Measurements from ENCODE around the gene SMURF1. TPM values are rescaled to one million over a fixed set of nuclear protein-coding genes. Genes with fewer than 3 reads are reported as not detected.

SMURF1 gene
- total and polyA plus RNA-seq, 4 donors: 2.9 to 16.8 (median 5.9) TPM

DNA sequence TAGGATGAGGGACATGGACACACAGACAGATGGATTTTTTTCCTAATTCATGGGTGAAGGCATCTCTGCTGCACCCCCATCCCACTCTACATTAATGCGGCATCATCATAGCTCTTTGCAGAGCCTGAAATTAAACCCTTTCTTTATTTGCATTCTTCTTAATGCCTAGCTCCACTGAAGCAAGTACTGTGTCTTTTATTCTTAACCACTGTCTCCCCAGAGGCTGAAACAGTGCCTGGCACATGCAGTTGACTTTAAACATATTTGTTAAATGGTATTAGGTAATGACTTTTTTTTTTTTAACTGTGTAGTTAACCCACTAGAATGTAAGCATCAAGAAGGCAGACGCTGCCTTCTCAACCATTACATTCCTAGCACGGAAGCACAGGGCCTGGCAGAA is 73.5 kb downstream of the SMURF1 start:
- no peaks in the 10 kb centered on the region for H3K27me3 ChIP-seq (ENCODE audit: control insufficient read depth in 4 of 4, insufficient read depth in 4 of 4, low read length in 3 of 4)
- no peak overlapping the region for H3K27ac ChIP-seq (ENCODE audit: low read depth in 1 of 2, low read length in 2 of 2)
- H3K36me3 ChIP-seq (ENCODE audit: control insufficient read depth in 4 of 4, insufficient read depth in 3 of 4, low read depth in 1 of 4, low read length in 3 of 4): no peaks in the 10 kb centered on the region
- DNase-seq (ENCODE audit: low spot score): no peak
- no peak overlapping the region for H3K4me3 ChIP-seq (ENCODE audit: low read depth in 1 of 3, low read length in 3 of 3)
- peaks cover 0 to 17% (median 8%) of the 10 kb centered on the region in 4 donors for H3K4me1 ChIP-seq (ENCODE audit: control insufficient read depth in 4 of 4, insufficient read depth in 4 of 4, low read length in 3 of 4)
- no peak overlapping the region for H3K9ac ChIP-seq (ENCODE audit: low read depth in 1 of 2, low read length in 2 of 2)
- WGBS: 86% methylated on average over 3 of the region's 3 CpGs
- no peaks in the 10 kb centered on the region for H3K9me3 ChIP-seq (ENCODE audit: control insufficient read depth in 4 of 4, low read length in 3 of 4)
- TF ChIP-seq, protein P1, sequence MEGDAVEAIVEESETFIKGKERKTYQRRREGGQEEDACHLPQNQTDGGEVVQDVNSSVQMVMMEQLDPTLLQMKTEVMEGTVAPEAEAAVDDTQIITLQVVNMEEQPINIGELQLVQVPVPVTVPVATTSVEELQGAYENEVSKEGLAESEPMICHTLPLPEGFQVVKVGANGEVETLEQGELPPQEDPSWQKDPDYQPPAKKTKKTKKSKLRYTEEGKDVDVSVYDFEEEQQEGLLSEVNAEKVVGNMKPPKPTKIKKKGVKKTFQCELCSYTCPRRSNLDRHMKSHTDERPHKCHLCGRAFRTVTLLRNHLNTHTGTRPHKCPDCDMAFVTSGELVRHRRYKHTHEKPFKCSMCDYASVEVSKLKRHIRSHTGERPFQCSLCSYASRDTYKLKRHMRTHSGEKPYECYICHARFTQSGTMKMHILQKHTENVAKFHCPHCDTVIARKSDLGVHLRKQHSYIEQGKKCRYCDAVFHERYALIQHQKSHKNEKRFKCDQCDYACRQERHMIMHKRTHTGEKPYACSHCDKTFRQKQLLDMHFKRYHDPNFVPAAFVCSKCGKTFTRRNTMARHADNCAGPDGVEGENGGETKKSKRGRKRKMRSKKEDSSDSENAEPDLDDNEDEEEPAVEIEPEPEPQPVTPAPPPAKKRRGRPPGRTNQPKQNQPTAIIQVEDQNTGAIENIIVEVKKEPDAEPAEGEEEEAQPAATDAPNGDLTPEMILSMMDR (IDR thresholded peaks at IDR 0.05; ENCODE audit: low read depth, low read length, missing input control): no peak
- TF ChIP-seq HNF4A (conservative IDR thresholded peaks at IDR 0.05): no peak
- TF ChIP-seq FOXA2 (IDR thresholded peaks at IDR 0.05): no peak
- no peak for TF ChIP-seq NR2F2 (IDR thresholded peaks at IDR 0.05)
- TF ChIP-seq, protein P2, sequence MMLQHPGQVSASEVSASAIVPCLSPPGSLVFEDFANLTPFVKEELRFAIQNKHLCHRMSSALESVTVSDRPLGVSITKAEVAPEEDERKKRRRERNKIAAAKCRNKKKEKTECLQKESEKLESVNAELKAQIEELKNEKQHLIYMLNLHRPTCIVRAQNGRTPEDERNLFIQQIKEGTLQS (IDR thresholded peaks at IDR 0.05): no peak

DNA sequence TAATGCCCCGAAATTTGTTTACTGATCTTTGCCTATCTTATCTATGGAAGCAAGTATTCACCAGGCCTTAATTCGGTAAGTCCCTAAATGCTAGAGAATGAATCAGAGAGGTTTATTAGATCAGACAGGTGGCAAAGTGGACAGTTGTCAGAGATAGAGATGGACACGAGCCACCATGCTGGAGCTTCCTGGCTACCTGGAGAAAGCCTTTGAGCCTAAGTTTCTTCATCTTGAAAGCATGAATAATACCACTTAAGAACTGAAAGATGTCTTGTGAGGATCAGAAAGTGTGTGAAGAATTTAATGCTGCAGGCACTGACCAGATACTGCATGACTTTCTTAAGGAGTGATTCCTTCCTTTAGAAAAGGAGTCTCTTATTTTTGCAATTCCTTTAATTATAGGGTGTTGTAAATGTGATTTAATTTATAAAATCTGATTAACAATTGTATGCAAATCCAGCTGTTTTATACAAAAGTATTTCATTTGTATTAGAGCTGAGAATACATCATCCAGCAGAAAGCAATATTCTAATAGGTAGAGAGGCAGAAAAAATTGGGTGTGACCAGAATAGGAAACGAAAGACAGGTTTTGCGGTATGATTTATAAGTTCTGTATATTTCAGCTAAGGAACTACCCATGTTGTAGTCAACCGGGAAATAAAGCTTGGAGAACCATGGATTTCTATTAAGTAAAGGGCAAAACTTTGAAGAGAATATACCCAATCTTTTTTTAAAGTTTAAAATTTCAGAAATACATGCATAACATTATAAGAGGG is 82.7 kb downstream of the SMURF1 start:
- WGBS: 86% methylated on average over 6 of the region's 6 CpGs
- Histone ChIP-seq H3K27ac (ENCODE audit: low read depth in 1 of 2, low read length in 2 of 2) (no peak overlapping the region), H3K9ac (ENCODE audit: low read depth in 1 of 2, low read length in 2 of 2) (no peak overlapping the region), H3K9me3 (ENCODE audit: control insufficient read depth in 4 of 4, low read length in 3 of 4) (no peaks in the 10 kb centered on the region), H3K27me3 (ENCODE audit: control insufficient read depth in 4 of 4, insufficient read depth in 4 of 4, low read length in 3 of 4) (no peaks in the 10 kb centered on the region), H3K36me3 (ENCODE audit: control insufficient read depth in 4 of 4, insufficient read depth in 3 of 4, low read depth in 1 of 4, low read length in 3 of 4) (peaks cover 2 to 12% (median 6%) of the 10 kb centered on the region in 4 donors), H3K4me3 (ENCODE audit: low read depth in 1 of 3, low read length in 3 of 3) (no peak overlapping the region), H3K4me1 (ENCODE audit: control insufficient read depth in 4 of 4, insufficient read depth in 4 of 4, low read length in 3 of 4) (no peaks in the 10 kb centered on the region)
- no peak for DNase-seq (ENCODE audit: low spot score)
- no peak for TF ChIP-seq HNF4A (conservative IDR thresholded peaks at IDR 0.05)
- TF ChIP-seq GABPA (IDR thresholded peaks at IDR 0.05 in 1 of 2, conservative IDR thresholded peaks at IDR 0.05 in 1 of 2): no peak

DNA sequence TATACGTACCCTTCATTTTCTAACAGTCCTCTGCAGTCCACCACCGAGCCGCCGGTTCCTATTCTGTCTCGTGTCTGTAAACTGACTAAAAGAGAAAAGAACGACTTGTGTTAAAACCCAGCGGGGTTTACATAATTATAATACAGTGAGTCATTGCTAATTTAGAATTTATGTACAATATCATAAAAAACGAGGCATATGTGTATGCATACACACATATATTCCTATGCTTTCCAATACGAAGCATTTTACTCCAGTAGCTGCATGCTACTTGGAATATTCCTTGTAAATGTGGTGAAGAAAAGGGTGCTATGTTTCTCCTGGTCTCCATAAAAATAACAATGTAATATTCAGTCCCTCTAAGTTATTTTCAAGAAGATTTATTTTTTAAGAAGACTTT is 89.1 kb downstream of the SMURF1 start:
- H3K4me3 ChIP-seq (ENCODE audit: low read depth in 1 of 3, low read length in 3 of 3): no peak overlapping the region
- 96% methylated on average over 9 of the region's 9 CpGs for WGBS
- H3K27ac ChIP-seq (ENCODE audit: low read depth in 1 of 2, low read length in 2 of 2): no peak overlapping the region
- H3K9me3 ChIP-seq (ENCODE audit: control insufficient read depth in 4 of 4, low read length in 3 of 4): no peaks in the 10 kb centered on the region
- DNase-seq (ENCODE audit: low spot score): no peak
- peaks cover 12 to 52% (median 42%) of the 10 kb centered on the region in 4 donors for H3K36me3 ChIP-seq (ENCODE audit: control insufficient read depth in 4 of 4, insufficient read depth in 3 of 4, low read depth in 1 of 4, low read length in 3 of 4)
- no peaks in the 10 kb centered on the region for H3K27me3 ChIP-seq (ENCODE audit: control insufficient read depth in 4 of 4, insufficient read depth in 4 of 4, low read length in 3 of 4)
- H3K9ac ChIP-seq (ENCODE audit: low read depth in 1 of 2, low read length in 2 of 2): no peak overlapping the region
- no peaks in the 10 kb centered on the region for H3K4me1 ChIP-seq (ENCODE audit: control insufficient read depth in 4 of 4, insufficient read depth in 4 of 4, low read length in 3 of 4)
- TF ChIP-seq GABPA (IDR thresholded peaks at IDR 0.05 in 1 of 2, conservative IDR thresholded peaks at IDR 0.05 in 1 of 2): no peak
- TF ChIP-seq JUND (IDR thresholded peaks at IDR 0.05): no peak
- TF ChIP-seq, protein P3, sequence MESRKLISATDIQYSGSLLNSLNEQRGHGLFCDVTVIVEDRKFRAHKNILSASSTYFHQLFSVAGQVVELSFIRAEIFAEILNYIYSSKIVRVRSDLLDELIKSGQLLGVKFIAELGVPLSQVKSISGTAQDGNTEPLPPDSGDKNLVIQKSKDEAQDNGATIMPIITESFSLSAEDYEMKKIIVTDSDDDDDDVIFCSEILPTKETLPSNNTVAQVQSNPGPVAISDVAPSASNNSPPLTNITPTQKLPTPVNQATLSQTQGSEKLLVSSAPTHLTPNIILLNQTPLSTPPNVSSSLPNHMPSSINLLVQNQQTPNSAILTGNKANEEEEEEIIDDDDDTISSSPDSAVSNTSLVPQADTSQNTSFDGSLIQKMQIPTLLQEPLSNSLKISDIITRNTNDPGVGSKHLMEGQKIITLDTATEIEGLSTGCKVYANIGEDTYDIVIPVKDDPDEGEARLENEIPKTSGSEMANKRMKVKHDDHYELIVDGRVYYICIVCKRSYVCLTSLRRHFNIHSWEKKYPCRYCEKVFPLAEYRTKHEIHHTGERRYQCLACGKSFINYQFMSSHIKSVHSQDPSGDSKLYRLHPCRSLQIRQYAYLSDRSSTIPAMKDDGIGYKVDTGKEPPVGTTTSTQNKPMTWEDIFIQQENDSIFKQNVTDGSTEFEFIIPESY (IDR thresholded peaks at IDR 0.05): no peak
- TF ChIP-seq HNF4A (conservative IDR thresholded peaks at IDR 0.05): no peak
- TF ChIP-seq, protein P4, sequence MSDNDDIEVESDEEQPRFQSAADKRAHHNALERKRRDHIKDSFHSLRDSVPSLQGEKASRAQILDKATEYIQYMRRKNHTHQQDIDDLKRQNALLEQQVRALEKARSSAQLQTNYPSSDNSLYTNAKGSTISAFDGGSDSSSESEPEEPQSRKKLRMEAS (IDR thresholded peaks at IDR 0.05): no peak
- TF ChIP-seq RXRA (IDR thresholded peaks at IDR 0.05): no peak
- TF ChIP-seq, protein P5, sequence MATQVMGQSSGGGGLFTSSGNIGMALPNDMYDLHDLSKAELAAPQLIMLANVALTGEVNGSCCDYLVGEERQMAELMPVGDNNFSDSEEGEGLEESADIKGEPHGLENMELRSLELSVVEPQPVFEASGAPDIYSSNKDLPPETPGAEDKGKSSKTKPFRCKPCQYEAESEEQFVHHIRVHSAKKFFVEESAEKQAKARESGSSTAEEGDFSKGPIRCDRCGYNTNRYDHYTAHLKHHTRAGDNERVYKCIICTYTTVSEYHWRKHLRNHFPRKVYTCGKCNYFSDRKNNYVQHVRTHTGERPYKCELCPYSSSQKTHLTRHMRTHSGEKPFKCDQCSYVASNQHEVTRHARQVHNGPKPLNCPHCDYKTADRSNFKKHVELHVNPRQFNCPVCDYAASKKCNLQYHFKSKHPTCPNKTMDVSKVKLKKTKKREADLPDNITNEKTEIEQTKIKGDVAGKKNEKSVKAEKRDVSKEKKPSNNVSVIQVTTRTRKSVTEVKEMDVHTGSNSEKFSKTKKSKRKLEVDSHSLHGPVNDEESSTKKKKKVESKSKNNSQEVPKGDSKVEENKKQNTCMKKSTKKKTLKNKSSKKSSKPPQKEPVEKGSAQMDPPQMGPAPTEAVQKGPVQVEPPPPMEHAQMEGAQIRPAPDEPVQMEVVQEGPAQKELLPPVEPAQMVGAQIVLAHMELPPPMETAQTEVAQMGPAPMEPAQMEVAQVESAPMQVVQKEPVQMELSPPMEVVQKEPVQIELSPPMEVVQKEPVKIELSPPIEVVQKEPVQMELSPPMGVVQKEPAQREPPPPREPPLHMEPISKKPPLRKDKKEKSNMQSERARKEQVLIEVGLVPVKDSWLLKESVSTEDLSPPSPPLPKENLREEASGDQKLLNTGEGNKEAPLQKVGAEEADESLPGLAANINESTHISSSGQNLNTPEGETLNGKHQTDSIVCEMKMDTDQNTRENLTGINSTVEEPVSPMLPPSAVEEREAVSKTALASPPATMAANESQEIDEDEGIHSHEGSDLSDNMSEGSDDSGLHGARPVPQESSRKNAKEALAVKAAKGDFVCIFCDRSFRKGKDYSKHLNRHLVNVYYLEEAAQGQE (IDR thresholded peaks at IDR 0.05): no peak
- TF ChIP-seq YY1 (IDR thresholded peaks at IDR 0.05): no peak
- no peak for TF ChIP-seq EGR1 (IDR thresholded peaks at IDR 0.05; ENCODE audit: low read depth in 2 of 2)
- TF ChIP-seq FOXA2 (IDR thresholded peaks at IDR 0.05): no peak
- TF ChIP-seq, protein P1 (IDR thresholded peaks at IDR 0.05; ENCODE audit: low read depth, low read length, missing input control): no peak
